Fibroblast of villous mesenchyme (primary cell): ENCODE results near the gene ARAP3. TPM values are rescaled to one million over a fixed set of nuclear protein-coding genes. Genes with fewer than 3 reads are reported as not detected.

Experiments used
- DNase-seq: peaks from one replicate; pipeline ENCODE4 v3.0.0-alpha.2; 2010; ENCODE audit warnings: low read depth
- H3K4me3 ChIP-seq: 2 replicates; pipeline ENCODE4 v1.5.1; 2011; ENCODE audit warnings: low read depth, mild to moderate bottlenecking, low read length
- total RNA-seq: library from RNA; depleted of rRNA; stranded (reverse); fragments of >200 nt; gene quantifications from 2 replicates; pipeline ENCODE4 v1.2.3, GENCODE V29; 2012
- TF ChIP-seq, protein P1 (sequence below): IDR thresholded peaks from 2 replicates; pipeline ENCODE4 v1.5.1; 2012; ENCODE audit warnings: low read depth, mild to moderate bottlenecking, low read length; ENCODE audit not compliant: insufficient read depth

The ARAP3 gene
- total RNA-seq, 1 donor = 5.6 TPM

DNA sequence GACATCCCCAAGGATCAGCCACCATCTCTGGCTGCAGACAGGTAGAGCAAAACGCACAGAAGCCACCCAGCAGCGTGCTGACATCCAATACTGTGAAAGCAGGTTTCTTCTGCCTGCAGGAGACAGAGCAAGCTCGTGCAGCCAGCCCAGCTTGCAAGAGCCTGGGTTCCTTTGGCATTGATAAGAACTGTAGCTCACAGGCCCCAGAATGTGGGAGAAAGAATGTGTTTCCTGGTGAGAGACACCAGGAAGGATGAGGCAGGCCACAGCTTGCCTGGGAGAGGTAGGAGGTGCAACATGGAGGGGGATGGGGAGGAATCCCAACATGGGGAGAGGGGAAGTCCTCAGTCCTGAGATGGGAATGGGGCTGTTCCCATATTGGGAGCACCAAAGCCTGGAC lies 34.0 kb upstream of the ARAP3 start:
- DNase-seq = no peak
- no peak overlapping the region for H3K4me3 ChIP-seq
- TF ChIP-seq, protein P1, sequence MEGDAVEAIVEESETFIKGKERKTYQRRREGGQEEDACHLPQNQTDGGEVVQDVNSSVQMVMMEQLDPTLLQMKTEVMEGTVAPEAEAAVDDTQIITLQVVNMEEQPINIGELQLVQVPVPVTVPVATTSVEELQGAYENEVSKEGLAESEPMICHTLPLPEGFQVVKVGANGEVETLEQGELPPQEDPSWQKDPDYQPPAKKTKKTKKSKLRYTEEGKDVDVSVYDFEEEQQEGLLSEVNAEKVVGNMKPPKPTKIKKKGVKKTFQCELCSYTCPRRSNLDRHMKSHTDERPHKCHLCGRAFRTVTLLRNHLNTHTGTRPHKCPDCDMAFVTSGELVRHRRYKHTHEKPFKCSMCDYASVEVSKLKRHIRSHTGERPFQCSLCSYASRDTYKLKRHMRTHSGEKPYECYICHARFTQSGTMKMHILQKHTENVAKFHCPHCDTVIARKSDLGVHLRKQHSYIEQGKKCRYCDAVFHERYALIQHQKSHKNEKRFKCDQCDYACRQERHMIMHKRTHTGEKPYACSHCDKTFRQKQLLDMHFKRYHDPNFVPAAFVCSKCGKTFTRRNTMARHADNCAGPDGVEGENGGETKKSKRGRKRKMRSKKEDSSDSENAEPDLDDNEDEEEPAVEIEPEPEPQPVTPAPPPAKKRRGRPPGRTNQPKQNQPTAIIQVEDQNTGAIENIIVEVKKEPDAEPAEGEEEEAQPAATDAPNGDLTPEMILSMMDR = no peak

DNA sequence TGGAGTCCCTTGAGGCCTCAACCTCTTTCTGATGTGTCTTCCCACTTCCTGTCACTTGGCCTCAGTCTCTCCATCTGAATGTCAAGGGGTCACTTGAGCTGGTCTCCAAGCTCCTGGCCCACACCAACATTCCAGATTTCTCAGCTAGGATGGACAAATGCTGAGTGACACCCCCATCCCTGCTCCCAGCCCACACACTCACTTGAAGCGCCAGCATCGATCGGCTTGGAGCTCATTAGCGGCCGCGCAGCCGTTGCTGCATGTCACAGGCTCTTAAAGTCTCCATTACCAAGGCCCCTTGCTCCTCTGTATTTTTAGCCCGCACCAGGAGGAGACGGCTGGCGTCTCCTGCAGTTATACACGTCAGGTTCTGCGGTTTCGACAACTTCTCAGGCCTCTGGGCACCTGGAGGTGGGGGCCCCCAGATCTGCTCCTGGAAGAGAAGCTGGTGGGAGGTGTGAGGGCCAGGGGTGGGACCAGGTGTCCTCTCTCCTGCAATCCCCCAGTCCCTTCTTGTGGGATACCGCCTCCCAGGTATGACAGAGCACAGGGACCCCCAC lies 33.4 kb upstream of the ARAP3 start:
- TF ChIP-seq, protein P1 = no peak
- H3K4me3 ChIP-seq = no peak overlapping the region

DNA sequence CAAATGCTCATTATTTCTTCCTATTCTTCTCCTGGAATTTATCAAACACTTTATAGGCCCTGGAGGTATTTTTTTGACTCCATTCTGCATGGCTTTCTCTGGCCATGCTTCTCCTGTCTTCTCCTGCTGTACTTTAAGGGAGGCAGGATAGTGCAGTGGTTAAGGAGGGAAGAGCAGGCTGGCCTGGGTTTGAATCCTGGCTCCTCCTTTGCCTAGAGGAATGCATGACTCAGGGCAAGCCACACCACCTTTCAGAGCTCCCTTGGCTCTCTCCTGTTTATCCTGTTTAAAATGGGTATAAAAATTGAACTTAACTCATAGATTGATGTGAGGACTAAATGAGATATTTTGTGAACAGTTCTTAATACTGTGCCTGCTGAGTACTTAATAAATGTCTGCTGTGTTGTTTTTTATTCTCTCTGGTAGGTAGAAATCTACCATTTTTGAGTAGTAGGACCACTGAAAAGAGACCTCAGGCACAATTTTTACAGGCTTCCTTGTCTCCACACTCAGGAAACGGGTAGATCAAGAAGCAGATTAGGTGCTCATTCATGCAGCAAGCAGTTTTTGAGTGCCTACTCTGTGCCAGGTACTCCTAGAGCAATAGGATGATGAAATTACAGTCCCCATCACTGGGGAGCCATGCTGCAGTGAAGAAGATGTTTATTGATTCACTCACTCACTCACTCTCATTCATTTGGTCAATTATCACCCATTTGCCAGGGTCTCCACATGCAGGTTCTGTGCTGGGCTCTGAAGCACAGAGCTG lies 32.7 kb upstream of the ARAP3 start:
- H3K4me3 ChIP-seq = no peak overlapping the region
- TF ChIP-seq, protein P1 = no peak
- no peak for DNase-seq

More for the DNA sequence above, 33.4 kb upstream of the ARAP3 start:
- DNase-seq = no peak

DNA sequence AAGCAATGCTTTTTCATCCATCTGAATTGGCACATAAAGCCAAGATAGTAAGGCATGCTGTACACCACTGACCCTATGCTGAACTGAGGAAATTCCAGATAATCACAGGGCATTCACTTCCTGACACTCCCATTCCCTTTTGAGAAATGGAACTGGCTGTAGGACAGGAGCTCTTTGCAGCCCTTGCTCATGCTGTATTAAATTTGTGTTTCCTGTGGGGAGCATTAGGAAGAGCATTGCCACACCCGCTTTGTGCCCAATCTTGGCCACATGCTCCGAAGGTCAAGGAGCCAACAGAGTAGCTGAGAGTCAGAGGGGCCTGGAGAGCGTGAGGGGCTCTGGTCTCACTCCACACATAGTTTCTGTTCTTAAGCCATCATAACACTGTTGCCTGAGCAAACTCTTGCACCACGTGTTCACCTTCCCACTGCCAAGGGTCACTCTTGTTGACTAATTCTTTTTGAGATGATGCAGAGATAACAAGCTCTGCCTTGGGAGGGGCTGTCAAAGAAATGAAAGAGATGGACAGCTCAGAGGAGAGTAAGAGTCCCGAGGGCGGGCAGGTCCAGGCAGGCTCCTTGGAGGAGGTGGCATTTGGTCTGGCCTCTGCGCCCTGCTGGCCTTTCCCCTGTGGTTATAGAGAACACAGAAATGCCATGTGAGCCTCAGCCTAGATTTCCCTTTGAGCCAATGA lies 31.7 kb upstream of the ARAP3 start:
- TF ChIP-seq, protein P1 = no peak
- DNase-seq = peak; percentile 25
- H3K4me3 ChIP-seq = no peak overlapping the region

DNA sequence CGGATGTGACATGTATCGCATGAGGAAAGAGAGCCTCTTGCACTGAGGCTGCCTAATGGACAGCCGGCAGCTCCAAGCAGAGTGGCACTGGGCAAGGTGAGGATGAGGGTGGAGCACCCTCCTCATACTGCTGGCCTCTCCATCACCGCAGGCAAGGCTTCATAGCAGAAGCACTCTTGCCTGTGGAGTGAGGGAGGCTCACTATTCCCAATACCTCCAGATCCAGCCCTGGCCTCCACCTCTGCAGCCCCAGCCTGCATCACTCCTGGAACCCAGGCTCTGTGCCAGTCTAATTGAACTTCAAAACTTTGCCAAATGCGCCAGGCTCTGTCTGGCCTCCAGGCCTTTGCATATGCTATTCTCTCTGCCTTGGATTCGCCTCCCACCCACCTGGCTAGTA lies 29.7 kb upstream of the ARAP3 start:
- TF ChIP-seq, protein P1 = no peak

DNA sequence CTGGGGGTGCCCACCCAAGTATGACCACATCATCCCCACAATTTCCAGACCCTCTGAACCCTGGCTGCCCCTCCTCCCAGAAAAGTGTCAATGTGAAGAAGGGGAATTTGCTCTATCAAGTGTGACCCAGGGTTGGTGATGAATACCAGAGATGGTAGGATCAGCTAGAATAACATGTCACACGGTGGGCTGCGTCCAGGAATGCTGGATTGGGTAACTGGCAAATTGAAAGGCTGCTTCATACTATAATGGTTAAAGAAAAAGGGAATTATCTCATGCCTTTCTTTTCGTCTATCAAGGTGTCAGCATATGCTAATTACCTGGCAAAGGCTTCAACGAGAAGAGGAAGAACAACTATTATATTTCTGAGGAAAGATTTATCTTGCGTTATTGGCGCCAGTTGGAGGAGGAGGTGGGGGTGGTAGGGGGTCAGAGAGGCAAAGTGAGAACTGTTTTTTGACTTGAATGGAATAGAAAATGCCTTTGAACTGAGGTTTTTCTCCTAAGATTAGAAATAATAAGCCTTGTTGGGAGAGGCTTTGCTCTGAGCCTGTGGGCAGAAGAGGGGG lies 27.8 kb upstream of the ARAP3 start:
- H3K4me3 ChIP-seq = no peak overlapping the region
- TF ChIP-seq, protein P1 = no peak
- DNase-seq = no peak

More for the DNA sequence above, 29.7 kb upstream of the ARAP3 start:
- DNase-seq = no peak
- H3K4me3 ChIP-seq = no peak overlapping the region
